HepG2 (cell line): ENCODE data around the gene ZNF273. TPM values are rescaled to one million over a fixed set of nuclear protein-coding genes. Genes with fewer than 3 reads are reported as not detected.

Experiments used
- FOXA3 ChIP-seq: IDR thresholded peaks from 2 replicates; pipeline ENCODE4 v1.6.1; 2016; ENCODE audit warnings: missing genetic modification reagents, missing compliant biosample characterization
- FOXJ3 ChIP-seq: sonication (generic); formaldehyde crosslinking; IDR thresholded peaks from 2 replicates; pipeline ENCODE4 v1.4.0; 2020; ENCODE audit warnings: missing genetic modification reagents, mild to moderate bottlenecking, borderline replicate concordance
- KDM5A ChIP-seq: fragments of 200-600 bp; sonication (generic); IDR thresholded peaks from 2 replicates; pipeline ENCODE4 v1.7.0; 2018; ENCODE audit warnings: antibody characterized with exemption, mild to moderate bottlenecking, low read length, borderline replicate concordance
- MEIS2 ChIP-seq: sonication (generic); formaldehyde crosslinking; IDR thresholded peaks from 2 replicates; pipeline ENCODE4 v1.9.0; 2021; ENCODE audit warnings: mild to moderate bottlenecking, missing genetic modification reagents
- PTBP1 ChIP-seq: fragments of 200-400 bp; formaldehyde crosslinking; IDR thresholded peaks from 2 replicates; pipeline ENCODE4 v1.6.1; 2018; ENCODE audit warnings: low read length, low read depth; ENCODE audit not compliant: poor library complexity, severe bottlenecking
- SNAI1 ChIP-seq: sonication (generic); formaldehyde crosslinking; IDR thresholded peaks from 2 replicates; pipeline ENCODE4 v1.5.0; 2020; ENCODE audit warnings: mild to moderate bottlenecking, missing genetic modification reagents, borderline replicate concordance
- TRIM24 ChIP-seq: sonication (generic); formaldehyde crosslinking; IDR thresholded peaks from 2 replicates; pipeline ENCODE4 v1.8.0; 2022; ENCODE audit warnings: mild to moderate bottlenecking, missing genetic modification reagents
- XBP1 ChIP-seq: sonication (generic); formaldehyde crosslinking; IDR thresholded peaks from 2 replicates; pipeline ENCODE4 v1.5.0; 2020; ENCODE audit warnings: missing genetic modification reagents
- ZNF10 ChIP-seq: sonication (generic); formaldehyde crosslinking; IDR thresholded peaks from 2 replicates; pipeline ENCODE4 v1.4.0; 2020; ENCODE audit warnings: mild to moderate bottlenecking, low read depth, missing genetic modification reagents, borderline replicate concordance
- ZNF292 ChIP-seq: sonication (generic); formaldehyde crosslinking; IDR thresholded peaks from 2 replicates; pipeline ENCODE4 v1.8.1; 2022; ENCODE audit warnings: mild to moderate bottlenecking, low read depth, missing genetic modification reagents, borderline replicate concordance
- ZNF432 ChIP-seq: sonication (generic); formaldehyde crosslinking; IDR thresholded peaks from 2 replicates; pipeline ENCODE4 v1.5.0; 2020; ENCODE audit warnings: missing genetic modification reagents, mild to moderate bottlenecking, borderline replicate concordance
- ZNF546 ChIP-seq: sonication (generic); formaldehyde crosslinking; conservative IDR thresholded peaks from 2 replicates; pipeline ENCODE4 v1.8.1; 2023; ENCODE audit warnings: mild to moderate bottlenecking, missing genetic modification reagents
- polyA plus RNA-seq, 8 experiments: library from polyadenylated mRNA; depleted of rRNA in 3 of 8; stranded (reverse) in 7 of 8; unstranded in 1 of 8; fragments of >200 nt; fragmentation: Illumina TruSeq in 4 of 8; extraction: Trizol in 4 of 8; gene quantifications; 2 replicates each; pipeline versions ENCODE4 v1.2.1 to v1.2.3, GENCODE V29; 2011 to 2016; ENCODE audit warnings: low read depth in 4 of 8, missing spikeins in 1 of 8, mixed read lengths in 1 of 8; ENCODE audit not compliant: insufficient read depth in 1 of 8
- total RNA-seq, 5 experiments: library from RNA; depleted of rRNA; stranded (reverse); fragments of >200 nt; fragmentation: Illumina TruSeq; extraction: Trizol; gene quantifications; 2 replicates each; pipeline ENCODE4 v1.2.3, GENCODE V29; 2016; ENCODE audit warnings: low read depth in 1 of 5
- TF ChIP-seq, protein P1 (sequence below): sonication (generic); formaldehyde crosslinking; IDR thresholded peaks from 2 replicates; pipeline ENCODE4 v1.8.1; 2022; ENCODE audit warnings: low read depth, mild to moderate bottlenecking, missing genetic modification reagents
- TF ChIP-seq, protein P2 (sequence below): sonication (generic); formaldehyde crosslinking; IDR thresholded peaks from 2 replicates; pipeline ENCODE4 v1.8.0; 2022; ENCODE audit warnings: mild to moderate bottlenecking, missing genetic modification reagents; ENCODE audit not compliant: insufficient replicate concordance
- TF ChIP-seq, protein P3 (sequence below): sonication (generic); formaldehyde crosslinking; IDR thresholded peaks from 2 replicates; pipeline ENCODE4 v1.8.0; 2023; ENCODE audit warnings: mild to moderate bottlenecking, missing genetic modification reagents
- TF ChIP-seq, protein P4 (sequence below): sonication (generic); formaldehyde crosslinking; IDR thresholded peaks from 2 replicates; pipeline ENCODE4 v1.9.0; 2022; ENCODE audit warnings: low read depth, missing genetic modification reagents
- TF ChIP-seq, protein P5 (sequence below): sonication (generic); formaldehyde crosslinking; conservative IDR thresholded peaks from 2 replicates; pipeline ENCODE4 v1.8.1; 2023; ENCODE audit warnings: missing genetic modification reagents

The ZNF273 gene
- total and polyA plus RNA-seq, 2 of the 13 experiments (the other 11 are each of a cell fraction or from before 2014, with no cell fraction given): 1.7 to 5.8 TPM

DNA sequence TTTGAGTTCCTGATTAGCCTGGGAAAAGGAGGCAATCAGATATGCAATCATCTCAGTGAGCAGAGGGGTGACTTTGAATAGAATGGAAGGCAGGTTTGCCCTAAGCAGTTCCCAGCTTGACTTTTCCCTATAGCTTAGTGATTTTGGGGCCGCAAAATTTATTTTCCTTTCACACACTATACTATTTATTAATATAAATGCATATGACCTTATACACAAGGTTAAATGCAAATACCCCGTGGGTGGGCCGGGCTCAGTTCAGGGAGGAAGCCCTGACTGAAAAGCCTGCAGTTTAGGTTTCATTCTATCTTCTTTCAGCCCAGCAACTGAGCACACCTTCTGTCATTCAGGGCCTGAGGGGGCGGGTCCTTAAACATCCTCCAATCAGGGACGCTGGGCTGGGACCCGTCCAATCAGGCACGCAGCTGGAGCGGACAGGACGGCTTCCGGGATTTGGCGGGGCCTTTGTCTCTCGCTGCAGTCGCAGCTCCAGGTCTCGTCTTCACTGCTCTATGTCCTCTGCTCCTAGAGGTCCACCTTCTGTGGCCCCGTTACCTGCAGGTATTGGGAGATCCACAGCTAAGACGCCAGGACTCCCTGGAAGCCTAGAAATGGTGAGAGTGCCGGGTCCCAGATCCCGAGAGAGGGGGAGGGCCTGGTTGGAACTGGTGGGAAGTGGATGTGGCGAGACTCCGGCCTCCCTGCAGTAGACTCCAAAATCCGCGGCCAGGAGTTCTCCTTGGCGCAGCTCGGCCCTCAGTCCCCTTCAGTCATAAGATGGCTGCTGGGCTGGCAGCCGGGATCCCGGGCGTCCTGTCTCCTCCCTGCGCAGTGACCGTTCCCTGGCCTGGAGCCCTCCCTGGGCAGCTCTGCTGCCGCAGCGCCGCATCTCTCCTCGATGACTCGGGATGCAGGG, at the start of gene ZNF273 (continued):
- TF ChIP-seq ZNF10 (CRISPR knock-in tag) (no peak), KDM5A (peak; percentile 52; the same call in 1 of the 2 replicates), ZNF546 (no peak), FOXA3 (CRISPR knock-in tag) (no peak), PTBP1 (no peak), XBP1 (CRISPR knock-in tag) (no peak), TRIM24 (CRISPR knock-in tag) (no peak), ZNF432 (CRISPR knock-in tag) (no peak), MEIS2 (CRISPR knock-in tag) (0 out of 2 replicates have a peak, but pooled peaks have one; percentile 49), SNAI1 (no peak), ZNF292 (CRISPR knock-in tag) (peak; percentile 65; the same call in 1 of the 2 replicates), FOXJ3 (CRISPR knock-in tag) (0 out of 2 replicates have a peak, but pooled peaks have one; percentile 37)
- TF ChIP-seq, protein P1, sequence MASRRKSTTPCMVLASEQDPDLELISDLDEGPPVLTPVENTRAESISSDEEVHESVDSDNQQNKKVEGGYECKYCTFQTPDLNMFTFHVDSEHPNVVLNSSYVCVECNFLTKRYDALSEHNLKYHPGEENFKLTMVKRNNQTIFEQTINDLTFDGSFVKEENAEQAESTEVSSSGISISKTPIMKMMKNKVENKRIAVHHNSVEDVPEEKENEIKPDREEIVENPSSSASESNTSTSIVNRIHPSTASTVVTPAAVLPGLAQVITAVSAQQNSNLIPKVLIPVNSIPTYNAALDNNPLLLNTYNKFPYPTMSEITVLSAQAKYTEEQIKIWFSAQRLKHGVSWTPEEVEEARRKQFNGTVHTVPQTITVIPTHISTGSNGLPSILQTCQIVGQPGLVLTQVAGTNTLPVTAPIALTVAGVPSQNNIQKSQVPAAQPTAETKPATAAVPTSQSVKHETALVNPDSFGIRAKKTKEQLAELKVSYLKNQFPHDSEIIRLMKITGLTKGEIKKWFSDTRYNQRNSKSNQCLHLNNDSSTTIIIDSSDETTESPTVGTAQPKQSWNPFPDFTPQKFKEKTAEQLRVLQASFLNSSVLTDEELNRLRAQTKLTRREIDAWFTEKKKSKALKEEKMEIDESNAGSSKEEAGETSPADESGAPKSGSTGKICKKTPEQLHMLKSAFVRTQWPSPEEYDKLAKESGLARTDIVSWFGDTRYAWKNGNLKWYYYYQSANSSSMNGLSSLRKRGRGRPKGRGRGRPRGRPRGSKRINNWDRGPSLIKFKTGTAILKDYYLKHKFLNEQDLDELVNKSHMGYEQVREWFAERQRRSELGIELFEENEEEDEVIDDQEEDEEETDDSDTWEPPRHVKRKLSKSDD (CRISPR knock-in tag): no peak
- TF ChIP-seq, protein P2, sequence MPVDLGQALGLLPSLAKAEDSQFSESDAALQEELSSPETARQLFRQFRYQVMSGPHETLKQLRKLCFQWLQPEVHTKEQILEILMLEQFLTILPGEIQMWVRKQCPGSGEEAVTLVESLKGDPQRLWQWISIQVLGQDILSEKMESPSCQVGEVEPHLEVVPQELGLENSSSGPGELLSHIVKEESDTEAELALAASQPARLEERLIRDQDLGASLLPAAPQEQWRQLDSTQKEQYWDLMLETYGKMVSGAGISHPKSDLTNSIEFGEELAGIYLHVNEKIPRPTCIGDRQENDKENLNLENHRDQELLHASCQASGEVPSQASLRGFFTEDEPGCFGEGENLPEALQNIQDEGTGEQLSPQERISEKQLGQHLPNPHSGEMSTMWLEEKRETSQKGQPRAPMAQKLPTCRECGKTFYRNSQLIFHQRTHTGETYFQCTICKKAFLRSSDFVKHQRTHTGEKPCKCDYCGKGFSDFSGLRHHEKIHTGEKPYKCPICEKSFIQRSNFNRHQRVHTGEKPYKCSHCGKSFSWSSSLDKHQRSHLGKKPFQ (CRISPR knock-in tag): peak; percentile 26
- TF ChIP-seq, protein P3, sequence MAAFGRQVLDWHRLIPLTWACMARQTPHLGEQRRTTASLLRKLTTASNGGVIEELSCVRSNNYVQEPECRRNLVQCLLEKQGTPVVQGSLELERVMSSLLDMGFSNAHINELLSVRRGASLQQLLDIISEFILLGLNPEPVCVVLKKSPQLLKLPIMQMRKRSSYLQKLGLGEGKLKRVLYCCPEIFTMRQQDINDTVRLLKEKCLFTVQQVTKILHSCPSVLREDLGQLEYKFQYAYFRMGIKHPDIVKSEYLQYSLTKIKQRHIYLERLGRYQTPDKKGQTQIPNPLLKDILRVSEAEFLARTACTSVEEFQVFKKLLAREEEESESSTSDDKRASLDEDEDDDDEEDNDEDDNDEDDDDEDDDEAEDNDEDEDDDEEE (CRISPR knock-in tag): no peak
- TF ChIP-seq, protein P4, sequence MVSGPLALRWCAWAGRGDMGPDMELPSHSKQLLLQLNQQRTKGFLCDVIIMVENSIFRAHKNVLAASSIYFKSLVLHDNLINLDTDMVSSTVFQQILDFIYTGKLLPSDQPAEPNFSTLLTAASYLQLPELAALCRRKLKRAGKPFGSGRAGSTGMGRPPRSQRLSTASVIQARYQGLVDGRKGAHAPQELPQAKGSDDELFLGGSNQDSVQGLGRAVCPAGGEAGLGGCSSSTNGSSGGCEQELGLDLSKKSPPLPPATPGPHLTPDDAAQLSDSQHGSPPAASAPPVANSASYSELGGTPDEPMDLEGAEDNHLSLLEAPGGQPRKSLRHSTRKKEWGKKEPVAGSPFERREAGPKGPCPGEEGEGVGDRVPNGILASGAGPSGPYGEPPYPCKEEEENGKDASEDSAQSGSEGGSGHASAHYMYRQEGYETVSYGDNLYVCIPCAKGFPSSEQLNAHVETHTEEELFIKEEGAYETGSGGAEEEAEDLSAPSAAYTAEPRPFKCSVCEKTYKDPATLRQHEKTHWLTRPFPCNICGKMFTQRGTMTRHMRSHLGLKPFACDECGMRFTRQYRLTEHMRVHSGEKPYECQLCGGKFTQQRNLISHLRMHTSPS (CRISPR knock-in tag): no peak
- TF ChIP-seq, protein P5, sequence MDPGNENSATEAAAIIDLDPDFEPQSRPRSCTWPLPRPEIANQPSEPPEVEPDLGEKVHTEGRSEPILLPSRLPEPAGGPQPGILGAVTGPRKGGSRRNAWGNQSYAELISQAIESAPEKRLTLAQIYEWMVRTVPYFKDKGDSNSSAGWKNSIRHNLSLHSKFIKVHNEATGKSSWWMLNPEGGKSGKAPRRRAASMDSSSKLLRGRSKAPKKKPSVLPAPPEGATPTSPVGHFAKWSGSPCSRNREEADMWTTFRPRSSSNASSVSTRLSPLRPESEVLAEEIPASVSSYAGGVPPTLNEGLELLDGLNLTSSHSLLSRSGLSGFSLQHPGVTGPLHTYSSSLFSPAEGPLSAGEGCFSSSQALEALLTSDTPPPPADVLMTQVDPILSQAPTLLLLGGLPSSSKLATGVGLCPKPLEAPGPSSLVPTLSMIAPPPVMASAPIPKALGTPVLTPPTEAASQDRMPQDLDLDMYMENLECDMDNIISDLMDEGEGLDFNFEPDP (CRISPR knock-in tag): no peak
